ENCODE data around the gene DNAJC1. TPM values are rescaled to one million over a fixed set of nuclear protein-coding genes. Genes with fewer than 3 reads are reported as not detected.
"Not testable (repeated sequence)": the region's sequence is repeated elsewhere in the genome, so short reads cannot be mapped to it uniquely, and the experiment has no call there.

DNAJC1 gene
- total RNA-seq, 4 donors from 2014 or later = 37.1 to 41.7 (median 40.1) TPM

DNA sequence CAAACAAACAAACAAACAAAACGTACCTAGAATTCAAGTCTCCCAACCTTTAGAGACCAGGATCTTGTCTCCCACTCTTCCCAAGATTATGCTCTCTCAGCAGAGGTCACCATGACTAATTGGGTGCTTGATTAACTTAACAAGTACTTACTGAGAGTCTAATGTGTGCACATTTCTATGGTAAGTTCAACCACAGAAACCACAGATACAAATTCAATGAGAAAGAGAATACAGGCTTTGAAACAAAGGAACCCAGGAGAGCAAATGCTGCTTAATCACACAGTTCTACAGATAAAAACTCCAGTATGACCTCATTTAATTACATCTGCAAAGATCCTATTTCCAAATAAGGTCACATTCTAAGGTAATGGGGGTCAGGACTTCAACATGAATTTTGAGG is 142.8 kb downstream of the DNAJC1 start:
- H3K4me1 ChIP-seq = no peaks in the 10 kb centered on the region
- H3K9me3 ChIP-seq = no peaks in the 10 kb centered on the region
- TF ChIP-seq, protein P1, sequence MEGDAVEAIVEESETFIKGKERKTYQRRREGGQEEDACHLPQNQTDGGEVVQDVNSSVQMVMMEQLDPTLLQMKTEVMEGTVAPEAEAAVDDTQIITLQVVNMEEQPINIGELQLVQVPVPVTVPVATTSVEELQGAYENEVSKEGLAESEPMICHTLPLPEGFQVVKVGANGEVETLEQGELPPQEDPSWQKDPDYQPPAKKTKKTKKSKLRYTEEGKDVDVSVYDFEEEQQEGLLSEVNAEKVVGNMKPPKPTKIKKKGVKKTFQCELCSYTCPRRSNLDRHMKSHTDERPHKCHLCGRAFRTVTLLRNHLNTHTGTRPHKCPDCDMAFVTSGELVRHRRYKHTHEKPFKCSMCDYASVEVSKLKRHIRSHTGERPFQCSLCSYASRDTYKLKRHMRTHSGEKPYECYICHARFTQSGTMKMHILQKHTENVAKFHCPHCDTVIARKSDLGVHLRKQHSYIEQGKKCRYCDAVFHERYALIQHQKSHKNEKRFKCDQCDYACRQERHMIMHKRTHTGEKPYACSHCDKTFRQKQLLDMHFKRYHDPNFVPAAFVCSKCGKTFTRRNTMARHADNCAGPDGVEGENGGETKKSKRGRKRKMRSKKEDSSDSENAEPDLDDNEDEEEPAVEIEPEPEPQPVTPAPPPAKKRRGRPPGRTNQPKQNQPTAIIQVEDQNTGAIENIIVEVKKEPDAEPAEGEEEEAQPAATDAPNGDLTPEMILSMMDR (IDR thresholded peaks at IDR 0.05) = no peak
- no peak for TF ChIP-seq POLR2A (IDR thresholded peaks at IDR 0.05)
- no peaks in the 10 kb centered on the region for H3K36me3 ChIP-seq
- no peak overlapping the region for H3K4me3 ChIP-seq
- no peaks in the 10 kb centered on the region for H3K27me3 ChIP-seq
- H3K27ac ChIP-seq = no peak overlapping the region
- no peak for DNase-seq

DNA sequence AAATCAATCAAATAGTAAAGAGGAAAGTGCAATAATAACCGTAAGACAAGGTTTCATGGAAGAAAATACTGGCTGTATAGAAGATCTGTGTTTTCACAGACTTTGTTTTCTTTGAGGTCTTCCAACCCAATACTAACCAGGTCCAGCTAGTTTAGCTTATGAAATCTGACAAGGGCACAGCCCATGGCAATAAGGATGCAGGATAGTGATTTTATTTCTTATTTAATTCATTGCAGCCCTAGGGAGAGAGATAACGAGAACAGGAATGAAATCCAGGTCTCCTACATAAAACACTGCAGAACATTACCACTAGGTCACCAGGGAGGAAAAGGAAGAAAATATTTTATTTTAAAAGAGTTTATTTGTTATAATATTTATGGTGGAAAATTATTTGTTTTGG is 145.1 kb downstream of the DNAJC1 start:
- no peak for TF ChIP-seq POLR2A (IDR thresholded peaks at IDR 0.05)
- TF ChIP-seq, protein P1 (IDR thresholded peaks at IDR 0.05) = no peak
- Histone ChIP-seq H3K27ac (no peak overlapping the region), H3K4me3 (no peak overlapping the region), H3K36me3 (no peaks in the 10 kb centered on the region), H3K9me3 (no peaks in the 10 kb centered on the region), H3K27me3 (no peaks in the 10 kb centered on the region), H3K4me1 (no peaks in the 10 kb centered on the region)
- DNase-seq = no peak

DNA sequence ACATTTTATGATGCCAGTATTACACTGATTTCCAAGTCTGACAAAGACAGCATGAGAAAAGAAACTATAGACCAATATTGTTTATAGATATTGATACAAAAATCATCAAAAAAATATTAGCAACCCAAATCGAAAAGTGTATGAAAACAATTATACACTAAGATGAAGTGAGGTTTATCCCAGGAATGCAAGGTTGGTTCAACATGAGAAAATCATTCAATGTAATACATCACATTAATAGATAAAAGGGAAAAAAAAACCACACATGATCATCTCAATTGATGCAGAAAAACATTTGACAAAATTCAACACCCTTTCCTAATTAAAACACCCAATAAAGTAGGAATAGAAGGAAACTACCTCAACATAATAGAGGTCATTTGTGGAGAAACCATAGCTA is 153.9 kb downstream of the DNAJC1 start:
- Histone ChIP-seq H3K4me3 (no peak overlapping the region), H3K4me1 (no peaks in the 10 kb centered on the region), H3K9me3 (peaks cover 0 to 7% (median 0%) of the 10 kb centered on the region in 4 donors), H3K36me3 (no peaks in the 10 kb centered on the region), H3K27ac (no peak overlapping the region), H3K27me3 (no peaks in the 10 kb centered on the region)
- no peak for DNase-seq
- TF ChIP-seq POLR2A (IDR thresholded peaks at IDR 0.05) = no peak
- TF ChIP-seq, protein P1 (IDR thresholded peaks at IDR 0.05) = no peak

DNA sequence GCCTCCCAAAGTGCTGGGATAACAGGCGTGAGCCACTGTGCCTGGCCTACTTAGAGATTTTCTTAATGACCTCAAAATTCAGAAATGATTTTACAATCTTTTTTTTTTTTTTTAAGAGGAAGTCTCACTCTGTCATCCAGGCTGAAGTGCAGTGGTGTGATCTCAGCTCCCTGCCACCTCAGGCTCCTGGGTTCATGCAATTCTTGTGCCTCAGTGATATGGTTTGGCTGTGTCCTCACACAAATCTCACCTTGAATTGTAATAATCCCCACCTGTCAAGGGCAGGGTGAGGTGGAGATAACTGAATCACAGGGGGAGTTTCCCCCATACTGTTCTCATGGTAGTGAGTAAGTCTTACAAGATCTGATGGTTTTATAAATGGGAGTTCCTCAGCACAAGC is 159.9 kb downstream of the DNAJC1 start:
- no peak for TF ChIP-seq POLR2A (IDR thresholded peaks at IDR 0.05)
- TF ChIP-seq, protein P1 (IDR thresholded peaks at IDR 0.05) = no peak
- Histone ChIP-seq H3K4me3 (no peak overlapping the region), H3K9me3 (no peaks in the 10 kb centered on the region), H3K27ac (no peak overlapping the region), H3K27me3 (no peaks in the 10 kb centered on the region), H3K36me3 (no peaks in the 10 kb centered on the region), H3K4me1 (no peaks in the 10 kb centered on the region)
- DNase-seq = no peak

DNA sequence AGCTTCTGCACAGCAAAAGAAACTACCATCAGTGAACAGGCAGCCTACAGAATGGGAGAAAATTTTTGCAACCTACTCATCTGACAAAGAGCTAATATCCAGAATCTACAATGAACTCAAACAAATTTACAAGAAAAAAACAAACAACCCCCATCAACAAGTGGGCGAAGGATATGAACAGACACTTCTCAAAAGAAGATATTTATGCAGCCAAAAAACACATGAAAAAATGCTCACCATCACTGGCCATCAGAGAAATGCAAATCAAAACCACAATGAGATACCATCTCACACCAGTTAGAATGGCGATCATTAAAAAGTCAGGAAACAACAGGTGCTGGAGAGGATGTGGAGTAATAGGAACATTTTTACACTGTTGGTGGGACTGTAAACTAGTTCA is 162.3 kb downstream of the DNAJC1 start:
- H3K27ac ChIP-seq, DNase-seq, H3K27me3 ChIP-seq, H3K36me3 ChIP-seq, H3K4me3 ChIP-seq, H3K4me1 ChIP-seq, H3K9me3 ChIP-seq: not testable (repeated sequence)

DNA sequence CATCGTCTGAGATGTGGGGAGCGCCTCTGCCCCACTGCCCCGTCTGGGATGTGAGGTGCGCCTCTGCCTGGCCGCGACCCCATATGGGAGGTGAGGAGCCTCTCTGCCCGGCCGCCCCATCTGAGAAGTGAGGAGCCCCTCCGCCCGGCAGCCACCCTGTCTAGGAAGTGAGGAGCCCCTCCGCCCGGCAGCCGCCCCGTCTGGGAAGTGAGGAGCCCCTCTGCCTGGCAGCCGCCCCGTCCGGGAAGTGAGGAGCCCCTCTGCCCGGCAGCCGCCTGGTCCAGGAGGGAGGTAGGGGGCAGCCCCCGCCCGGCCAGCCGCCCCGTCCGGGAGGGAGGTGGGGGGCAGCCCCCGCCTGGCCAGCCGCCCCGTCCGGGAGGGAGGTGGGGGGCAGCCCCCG is 166.0 kb downstream of the DNAJC1 start:
- not testable (repeated sequence) for H3K27me3 ChIP-seq, H3K27ac ChIP-seq, DNase-seq, H3K4me1 ChIP-seq, H3K4me3 ChIP-seq, H3K36me3 ChIP-seq
- H3K9me3 ChIP-seq = peaks cover 0 to 12% (median 5%) of the 10 kb centered on the region in 4 donors

DNA sequence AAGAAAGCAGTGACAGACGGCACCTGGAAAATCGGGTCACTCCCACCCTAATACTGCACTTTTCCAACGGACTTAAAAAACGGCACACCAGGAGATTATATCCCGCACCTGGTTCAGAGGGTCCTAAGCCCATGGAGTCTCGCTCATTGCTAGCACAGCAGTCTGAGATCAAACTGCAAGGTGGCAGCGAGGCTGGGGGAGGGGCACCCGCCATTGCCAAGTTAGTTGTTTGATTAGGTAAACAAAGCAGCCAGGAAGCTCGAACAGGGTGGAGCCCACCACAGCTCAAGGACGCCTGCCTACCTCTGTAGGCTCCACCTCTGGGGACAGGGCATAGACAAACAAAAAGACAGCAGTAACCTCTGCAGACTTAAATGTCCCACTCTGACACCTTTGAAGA is 169.0 kb downstream of the DNAJC1 start:
- not testable (repeated sequence) for DNase-seq, H3K27ac ChIP-seq, H3K4me3 ChIP-seq, H3K4me1 ChIP-seq, H3K27me3 ChIP-seq, H3K36me3 ChIP-seq
- H3K9me3 ChIP-seq = peaks cover 0 to 12% (median 5%) of the 10 kb centered on the region in 4 donors
